ENCODE measurements around the gene PDZD7. TPM values are rescaled to one million over a fixed set of nuclear protein-coding genes. Genes with fewer than 3 reads are reported as not detected.

Gene PDZD7
- total RNA-seq, 1 donor from 2014 or later, result 0.20 TPM

DNA sequence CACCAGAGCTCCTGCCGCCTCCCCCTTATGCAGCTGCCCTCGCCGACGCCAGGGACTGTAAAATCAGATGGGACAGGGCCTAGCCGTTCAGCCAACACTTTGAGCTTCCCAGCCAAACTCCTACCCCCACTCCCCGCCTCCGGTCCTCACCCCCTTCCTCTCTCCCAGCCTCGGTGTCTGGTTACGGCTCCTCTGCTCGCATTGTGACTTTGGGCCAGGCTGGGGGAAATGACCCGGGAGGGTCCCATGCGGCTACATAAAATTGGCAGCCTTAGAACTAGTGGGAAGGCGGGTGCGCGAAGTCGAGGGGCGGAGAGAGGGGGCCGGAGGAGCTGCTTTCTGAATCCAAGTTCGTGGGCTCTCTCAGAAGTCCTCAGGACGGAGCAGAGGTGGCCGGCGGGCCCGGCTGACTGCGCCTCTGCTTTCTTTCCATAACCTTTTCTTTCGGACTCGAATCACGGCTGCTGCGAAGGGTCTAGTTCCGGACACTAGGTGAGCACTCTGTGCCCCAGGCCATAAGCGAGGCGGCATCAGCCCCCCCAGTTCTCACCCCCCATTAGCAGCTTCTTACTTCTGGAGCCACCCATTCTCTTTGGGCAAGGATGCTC lies 30.8 kb upstream of the PDZD7 start, which contains the start of gene KAZALD1:
TSS of gene KAZALD1 (plus strand) at position 366 of the 608 bp plus-strand sequence. CDS start 604 bp downstream, outside the sequence.
- DNase-seq (ENCODE audit: low read depth in 2 of 2), result no peak

DNA sequence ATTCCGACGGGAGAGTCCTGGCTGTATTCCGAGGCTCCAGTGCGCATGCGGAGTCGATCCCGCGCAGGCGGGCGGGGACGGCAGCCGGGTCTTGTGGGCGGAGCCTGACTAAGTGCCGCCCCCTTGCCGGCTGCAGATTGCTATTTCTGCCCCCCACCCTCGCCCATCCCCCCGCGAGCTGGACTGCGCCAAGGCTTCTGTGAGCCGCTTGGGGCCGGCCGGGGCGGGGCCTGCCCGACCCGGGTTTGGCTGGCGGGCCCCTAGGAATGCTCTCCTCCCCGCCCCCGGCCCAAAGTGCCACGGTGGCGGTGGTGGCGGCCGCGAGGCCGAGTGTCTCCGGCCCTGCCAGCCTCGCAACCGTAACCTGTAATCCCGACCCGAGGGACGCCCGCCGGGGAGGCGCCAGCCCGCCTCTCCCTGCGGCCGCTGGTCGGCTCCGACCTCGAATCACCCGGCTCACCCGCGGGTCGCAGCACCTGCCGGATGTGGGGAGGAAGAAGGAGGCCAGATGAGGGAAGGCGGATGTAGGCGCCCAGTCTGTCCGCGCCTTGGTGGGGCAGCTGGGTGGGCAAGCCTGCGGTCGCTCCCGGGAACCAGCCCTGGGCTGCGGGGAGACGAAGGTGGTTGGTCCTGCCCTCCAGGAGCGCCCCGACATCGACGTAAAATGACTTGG lies 30.2 kb upstream of the PDZD7 start:
- DNase-seq (ENCODE audit: low read depth in 2 of 2), result peak; percentile 88 to 94

DNA sequence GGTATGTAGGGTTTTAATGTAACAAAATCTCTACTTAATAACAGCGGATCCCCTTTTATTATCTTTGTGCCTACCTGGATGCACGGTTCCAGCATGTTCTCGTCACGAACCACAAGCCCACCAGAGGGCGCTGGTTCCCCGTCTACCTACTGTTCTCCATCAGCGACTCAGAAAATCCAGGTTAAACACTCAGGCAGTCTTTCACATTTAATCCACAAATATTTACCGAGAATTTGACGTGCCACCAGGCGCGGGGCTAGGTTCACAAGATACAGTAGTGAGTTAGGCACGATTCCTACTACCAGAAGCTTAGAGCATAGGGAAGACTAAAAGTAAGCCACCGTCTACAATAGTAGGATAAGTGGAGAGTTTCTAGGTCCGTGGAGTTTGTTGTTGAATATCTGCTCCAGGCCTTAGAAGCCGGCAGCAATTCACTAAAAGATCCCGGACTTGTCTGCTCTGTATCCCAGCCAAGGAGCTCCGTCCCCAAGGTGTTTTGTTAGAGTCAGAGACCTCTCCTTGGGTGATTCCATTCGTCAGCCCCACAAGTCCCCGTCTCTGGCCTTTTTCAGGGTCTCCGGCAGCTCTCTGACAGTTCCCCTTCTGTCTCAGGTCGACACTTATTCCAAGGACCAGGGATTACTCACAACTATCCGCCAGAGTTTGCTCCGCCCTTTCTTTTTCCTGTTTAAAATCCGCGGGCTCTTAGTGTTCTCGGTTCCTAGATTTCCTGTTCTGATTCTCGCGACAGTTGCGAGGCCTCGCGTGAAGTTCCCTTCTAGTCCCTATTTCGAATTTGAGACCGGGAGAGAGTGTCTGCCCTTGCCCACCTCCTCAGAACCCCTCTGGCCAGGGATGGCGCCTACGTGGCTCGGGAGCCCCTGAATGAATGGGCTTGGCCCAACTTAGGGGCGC lies 29.4 kb upstream of the PDZD7 start:
- peak; percentile 94 for DNase-seq (ENCODE audit: low read depth in 2 of 2)

DNA sequence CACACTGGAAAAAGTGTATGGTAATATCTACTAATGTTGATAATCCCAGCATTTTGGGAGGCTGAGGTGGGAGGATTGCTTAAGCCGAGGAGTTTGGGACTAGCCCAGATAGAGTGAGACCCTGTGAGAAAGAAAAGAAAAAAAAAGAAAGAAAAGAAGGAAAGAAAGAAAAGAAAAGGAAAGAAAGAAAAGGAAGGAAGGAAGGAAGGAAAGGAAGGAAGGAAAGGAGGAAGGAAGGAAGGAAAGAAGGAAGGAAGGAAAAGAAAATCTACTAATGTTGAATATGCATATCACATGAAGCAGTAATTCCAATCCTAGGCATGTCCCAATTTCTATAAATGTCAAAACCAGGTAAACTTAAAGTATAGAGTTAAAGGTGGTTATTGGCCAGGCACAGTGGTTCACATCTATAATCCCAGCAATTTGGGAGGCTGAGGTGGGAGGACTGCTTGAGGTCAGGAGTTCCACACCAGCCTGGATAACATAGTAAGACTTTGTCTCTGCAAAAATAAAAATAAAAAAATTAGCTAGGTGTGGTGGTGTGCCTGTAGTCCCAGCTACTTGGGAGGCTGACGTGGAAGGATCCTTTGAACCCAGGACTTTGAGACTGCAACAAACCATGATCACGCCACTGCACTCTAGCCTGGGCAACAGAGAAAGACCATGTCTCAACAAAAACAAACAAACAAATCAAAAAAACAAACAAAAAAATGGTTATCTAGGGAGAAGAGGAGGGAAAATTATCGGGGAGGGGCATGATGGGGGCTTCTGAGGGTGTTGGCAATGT lies 25.6 kb upstream of the PDZD7 start:
- DNase-seq (ENCODE audit: low read depth in 2 of 2), result no peak

DNA sequence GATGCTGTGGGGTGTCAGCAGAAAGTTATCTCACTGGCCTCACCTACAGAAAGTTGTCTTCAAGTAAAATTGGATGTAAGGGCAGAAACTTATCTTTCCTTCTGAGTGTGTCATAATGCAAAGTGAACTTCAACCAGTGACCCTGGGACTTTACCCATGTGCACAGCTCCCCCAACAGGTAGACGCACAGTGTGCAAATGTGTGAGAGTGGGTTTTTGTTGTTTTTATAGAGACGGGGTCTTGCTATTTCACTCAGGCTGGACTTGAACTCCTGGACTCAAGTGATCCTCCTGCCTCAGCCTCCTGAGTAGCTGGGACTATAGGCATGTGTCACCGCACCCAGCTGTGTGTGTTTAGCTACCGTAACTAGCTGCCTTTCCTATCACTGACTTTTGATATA lies 24.5 kb upstream of the PDZD7 start:
- no peak for DNase-seq (ENCODE audit: low read depth in 2 of 2)

DNA sequence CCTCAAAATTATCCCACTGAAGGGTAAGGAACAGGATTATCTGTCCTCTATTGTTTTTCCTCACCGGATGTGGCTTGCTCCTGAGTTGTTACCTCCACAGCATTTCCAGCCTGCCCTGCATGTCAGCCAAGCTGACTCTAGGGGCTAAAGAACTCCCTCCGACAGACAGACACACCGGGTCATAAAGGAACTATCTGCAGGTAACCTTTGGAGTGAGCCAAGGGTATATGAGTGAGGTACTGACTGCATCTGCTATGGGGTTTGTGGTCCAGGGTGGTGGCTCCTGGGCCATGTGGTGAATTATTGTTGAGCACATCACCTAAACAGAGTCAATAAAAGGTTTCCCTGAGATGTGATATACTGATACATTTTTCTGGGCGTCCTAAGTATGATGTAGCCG lies 23.9 kb upstream of the PDZD7 start:
- DNase-seq (ENCODE audit: low read depth in 2 of 2), result no peak

DNA sequence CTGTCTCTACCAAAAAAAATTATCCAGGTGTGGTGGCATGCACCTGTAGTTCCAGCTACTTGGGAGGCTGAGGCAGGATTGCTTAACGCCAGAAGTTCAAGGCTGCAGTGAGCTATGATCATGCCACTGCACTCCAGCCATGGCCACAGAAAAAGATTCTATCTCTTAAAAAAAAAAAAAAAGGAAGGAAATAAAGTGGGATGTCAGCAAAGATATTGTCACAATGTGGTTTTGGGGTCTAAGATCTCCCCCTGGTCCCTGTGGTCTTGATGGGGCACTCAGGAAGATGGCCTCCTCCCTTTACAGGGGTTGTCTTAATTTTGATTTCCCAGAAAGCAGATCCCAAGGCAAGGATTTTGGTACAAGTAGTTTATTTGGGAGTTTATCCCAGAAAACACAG lies 23.4 kb upstream of the PDZD7 start:
- no peak for DNase-seq (ENCODE audit: low read depth in 2 of 2)

DNA sequence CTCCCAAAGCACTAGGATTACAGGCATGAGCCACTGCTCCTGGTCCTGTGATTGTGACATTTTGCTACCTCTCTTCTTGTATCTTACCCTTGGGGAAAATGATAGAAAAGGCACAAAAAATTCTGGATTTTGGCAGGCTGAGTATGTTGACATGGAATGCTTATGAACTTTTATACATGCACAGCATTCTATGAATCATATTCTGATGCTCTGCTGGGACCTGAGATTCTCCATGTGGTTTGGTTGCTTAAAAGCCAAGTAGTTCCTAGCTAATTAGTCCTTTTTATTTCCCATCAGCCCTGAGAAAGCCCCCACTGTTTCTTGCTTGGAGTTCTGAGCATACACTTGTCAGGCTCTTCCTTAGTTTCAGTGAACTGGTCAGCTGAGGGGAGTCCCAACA lies 22.6 kb upstream of the PDZD7 start:
- DNase-seq (ENCODE audit: low read depth in 2 of 2), result no peak

DNA sequence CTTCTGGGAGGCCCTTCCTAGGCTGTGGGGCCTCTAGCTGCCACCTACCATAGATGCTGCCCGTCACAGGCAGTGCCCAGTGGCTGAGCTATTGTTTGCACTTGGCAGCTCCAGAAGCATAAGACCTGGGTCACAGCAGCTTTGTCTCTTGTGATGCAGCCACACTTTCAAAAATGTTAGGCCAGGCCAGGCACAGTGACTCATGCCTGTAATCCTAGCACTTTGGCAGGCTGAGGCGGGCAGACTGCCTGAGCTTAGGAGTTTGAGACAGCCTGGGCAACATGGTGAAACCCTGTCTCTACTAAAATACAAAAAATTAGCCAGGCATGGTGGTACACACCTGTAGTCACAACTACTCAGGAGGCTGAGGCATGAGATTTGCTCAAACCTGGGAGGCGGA lies 21.4 kb upstream of the PDZD7 start:
- peak; percentile 25 to 32 for DNase-seq (ENCODE audit: low read depth in 2 of 2)

DNA sequence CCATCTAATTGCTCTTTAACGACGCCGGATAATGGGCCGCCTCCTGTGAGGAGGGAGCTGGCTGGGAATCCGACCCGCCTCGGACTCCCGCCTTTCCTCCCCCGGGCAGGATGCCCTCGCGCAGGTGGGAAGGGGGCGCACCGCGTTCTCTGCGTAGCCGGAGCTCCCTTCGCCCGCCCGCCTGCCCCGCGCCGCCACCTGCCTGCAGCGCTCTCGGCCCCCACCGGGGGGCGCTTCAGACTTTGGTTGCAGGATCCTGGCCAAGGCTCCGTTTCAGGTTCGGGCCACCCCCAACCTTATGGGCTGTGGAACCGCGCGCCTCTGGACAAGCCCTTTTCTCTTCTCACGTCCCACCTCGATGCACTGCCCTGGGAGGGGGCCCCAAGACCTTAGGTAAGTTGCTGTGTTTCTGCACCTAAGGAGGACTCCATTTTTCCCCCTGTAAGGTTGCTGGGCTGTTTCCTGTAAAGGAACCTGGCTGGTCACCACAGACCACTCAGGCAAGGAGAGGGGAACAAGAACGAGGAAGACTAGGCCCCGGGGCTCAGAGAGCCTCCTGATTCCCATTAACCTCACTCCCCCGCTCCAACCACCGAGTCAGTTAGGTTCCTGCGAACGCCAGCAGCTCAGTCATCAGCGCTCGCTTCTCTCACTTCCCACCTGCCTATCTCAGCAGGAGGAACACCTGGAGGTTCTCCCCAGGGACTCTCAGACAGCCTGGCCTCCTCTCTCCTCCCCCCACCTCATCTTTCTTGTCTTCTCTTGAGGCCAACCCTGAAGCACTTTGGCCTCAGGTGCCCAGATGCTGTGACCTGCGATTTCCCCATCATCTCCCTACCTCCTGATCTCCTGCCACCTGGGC lies 19.5 kb upstream of the PDZD7 start:
- peak; percentile 47 to 62 for DNase-seq (ENCODE audit: low read depth in 2 of 2)

DNA sequence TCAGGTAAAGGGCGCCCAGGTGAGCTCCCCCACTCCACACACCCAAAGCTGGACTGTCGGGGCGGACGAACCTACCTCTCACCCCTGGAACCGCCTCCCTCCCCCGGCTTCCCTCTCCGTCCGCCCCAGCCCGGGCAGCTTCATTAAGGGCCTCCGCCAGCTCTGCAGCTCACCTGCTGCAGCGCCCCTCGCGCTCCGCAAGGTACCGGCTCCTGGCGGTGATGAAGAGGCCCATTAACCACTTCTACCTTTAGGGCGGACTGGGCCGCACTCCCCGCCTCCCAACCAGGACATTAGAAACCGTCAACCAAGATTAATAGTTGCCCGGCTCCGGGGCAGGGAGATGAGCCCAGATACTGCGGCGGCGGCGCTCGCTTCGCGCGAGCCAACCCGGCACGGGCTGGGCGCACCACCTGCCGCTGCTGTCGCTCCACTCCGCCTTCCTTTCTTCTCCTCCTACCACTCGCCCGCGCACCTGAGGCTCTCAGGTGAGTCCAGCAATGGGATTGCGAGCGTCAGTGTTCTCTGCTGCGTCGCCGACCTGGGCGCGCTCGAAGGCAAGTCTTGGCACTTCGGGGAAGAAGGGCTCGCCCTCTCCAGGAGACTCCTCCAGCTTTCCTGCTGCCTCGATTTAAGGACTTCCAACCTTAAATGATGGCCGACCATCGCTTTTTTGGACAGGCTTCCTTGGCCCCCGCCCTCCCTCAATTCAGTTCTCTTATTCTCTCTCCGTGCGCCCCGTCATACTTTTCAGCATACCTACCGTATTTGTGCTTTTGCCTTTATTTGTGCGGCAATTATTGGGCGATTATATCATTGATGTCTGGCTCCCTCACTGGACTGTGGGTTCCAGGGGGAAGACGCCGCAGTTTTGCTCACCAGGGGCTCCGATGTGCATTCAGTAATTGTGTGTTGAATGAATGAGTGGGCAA lies 17.3 kb upstream of the PDZD7 start:
- DNase-seq (ENCODE audit: low read depth in 2 of 2), result no peak

DNA sequence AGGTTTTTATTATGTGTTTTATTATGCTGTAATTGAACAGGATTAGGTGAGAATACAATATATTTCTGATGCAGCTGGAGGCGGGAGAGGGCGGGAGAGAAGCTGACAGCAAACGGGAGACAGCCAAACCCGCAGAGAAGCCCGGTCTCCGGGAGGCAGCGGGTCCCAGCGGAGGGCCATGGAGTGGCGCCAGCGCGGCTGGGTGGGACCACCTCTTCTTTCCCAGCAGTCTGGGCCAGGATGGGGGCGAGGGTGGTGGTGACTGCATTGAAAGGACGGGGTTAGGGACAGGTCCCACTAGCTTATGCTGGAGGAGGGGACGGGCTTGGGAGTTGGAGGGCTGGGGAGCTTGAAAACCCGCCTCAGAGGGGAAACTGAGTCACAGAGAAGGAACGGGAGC lies 16.3 kb upstream of the PDZD7 start:
- DNase-seq (ENCODE audit: low read depth in 2 of 2), result no peak

DNA sequence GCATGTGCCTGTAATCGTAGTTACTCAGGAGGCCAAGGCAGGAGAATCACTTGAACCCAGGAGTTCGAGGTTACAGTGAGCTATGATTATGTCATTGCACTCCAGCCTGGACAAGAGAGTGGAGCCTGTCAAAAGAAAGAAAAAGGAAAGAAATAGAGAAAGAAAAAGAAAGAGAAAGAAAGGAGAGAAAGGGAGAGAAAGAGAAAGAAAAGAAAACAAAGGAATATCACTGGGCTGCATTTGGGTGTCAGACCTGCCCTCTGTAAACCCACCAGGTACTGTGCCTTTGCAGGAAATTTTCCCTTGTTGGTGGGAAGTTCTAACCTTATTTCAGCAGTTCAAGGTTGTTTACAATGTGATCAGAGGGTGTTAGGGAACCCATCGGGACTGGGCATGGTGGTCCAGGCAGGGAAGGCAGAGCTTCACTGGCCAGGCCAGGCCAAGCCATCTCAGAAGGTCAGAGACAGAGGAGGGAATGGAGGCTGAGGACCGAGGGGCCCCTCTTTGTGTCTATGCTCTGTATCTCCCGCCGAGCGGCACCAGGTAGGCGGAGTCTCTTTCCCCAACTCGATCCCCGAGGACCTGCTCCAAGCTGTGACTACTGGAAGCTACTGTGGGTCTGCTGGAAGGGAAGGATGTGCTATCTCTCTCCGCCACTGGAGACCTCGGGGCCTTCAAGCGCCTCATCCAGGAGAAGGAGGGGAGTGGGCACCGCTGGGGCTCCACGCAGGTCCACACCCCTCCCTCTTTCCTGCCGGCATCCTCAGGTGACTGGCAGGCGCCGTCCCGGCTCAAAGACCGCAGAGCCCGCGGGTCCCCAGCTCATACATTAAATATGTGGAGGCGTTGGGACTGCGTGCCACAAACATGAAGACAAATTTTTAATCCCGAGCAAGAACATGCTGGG lies 15.7 kb upstream of the PDZD7 start:
- no peak for DNase-seq (ENCODE audit: low read depth in 2 of 2)

DNA sequence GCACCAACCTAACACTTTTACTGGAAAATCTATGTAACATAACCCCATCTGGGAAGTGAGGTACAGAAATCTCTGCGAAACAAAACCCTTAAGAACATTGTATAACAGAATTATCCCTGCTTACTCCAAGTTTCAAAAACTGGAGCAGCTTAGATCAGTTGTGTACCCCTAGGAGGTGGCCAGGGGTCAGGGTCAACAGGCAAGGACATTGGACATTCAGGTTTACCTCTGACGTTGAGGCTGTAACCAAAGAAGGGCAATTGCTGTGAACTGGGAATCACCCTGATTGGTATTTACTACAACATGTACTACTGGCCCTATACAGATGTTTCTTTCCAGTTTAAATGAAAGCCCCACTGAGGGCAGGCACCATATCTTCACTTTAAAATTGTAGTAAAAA lies 13.2 kb upstream of the PDZD7 start:
- no peak for DNase-seq (ENCODE audit: low read depth in 2 of 2)

DNA sequence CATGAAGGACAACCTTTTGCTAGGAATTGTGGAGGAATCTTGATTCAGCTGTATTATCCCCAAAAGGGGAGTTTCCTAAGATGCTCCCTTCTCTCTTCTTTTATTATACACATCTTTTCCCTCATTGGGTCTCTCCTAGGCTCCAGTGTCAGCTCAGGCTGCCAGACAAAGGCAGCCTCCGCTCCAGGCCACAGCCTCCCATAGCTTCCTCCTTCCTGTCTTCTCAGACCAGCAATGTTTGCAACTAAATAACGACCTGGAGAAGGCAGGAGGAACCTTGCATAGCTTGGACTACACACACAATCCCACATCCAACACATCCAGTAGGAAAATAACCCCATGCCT lies 12.4 kb upstream of the PDZD7 start:
- DNase-seq (ENCODE audit: low read depth in 2 of 2), result peak in 1 of 2 donors; percentile 20

DNA sequence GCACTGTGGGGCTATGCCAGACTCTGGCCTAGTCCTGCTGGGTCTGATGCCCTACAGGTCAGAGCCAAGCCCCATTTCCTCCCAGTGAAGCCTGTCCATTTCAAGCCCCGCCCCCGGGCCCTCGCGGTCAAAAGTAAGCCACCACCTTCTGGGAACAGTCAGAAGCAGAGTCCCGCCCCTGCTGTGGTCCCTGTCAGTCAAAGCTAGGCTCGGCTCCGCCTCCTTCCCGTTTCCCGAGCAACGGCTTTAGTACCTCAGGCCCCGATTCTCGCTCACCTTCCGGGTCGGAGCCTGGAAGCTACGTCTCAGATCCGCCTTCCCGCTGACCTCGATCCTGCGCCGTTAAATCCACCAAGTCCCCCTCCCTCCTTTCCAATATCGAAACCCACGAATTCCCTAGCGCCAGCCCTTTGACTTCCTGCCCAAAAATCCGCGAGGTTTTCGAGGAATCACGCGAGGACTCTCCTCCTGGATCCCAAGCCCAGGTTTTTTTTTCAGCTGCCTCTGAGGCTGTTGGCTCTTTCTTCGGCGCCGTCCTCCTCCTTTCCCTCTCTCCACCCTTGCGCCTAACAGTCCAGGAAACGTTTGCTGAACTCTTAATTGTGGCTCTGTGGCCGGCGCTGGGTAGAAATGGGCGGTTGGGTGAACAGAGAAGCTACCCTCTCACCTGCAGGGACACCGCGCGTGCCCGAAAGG lies 11.9 kb upstream of the PDZD7 start:
- DNase-seq (ENCODE audit: low read depth in 2 of 2), result peak; percentile 96 to 97

DNA sequence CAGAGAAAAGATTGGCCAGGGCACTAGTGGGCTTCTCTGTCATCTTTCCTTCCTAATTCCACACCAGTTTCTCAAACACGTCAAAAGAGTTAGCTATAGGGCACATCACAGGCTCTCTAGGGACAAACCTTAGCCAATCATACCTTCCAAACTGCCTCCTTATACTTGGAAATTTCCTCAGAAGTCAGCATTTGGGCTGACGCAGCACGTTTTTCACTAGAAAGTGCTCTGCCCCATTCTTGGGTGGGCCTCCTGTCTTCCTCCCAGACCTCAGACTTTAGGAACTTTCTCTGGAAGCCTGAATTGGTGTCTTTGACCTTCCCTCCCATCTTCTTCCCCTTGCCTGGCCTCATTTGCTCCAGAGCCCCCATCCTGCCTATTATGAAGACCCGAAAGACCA lies 11.2 kb upstream of the PDZD7 start:
- no peak for DNase-seq (ENCODE audit: low read depth in 2 of 2)

DNA sequence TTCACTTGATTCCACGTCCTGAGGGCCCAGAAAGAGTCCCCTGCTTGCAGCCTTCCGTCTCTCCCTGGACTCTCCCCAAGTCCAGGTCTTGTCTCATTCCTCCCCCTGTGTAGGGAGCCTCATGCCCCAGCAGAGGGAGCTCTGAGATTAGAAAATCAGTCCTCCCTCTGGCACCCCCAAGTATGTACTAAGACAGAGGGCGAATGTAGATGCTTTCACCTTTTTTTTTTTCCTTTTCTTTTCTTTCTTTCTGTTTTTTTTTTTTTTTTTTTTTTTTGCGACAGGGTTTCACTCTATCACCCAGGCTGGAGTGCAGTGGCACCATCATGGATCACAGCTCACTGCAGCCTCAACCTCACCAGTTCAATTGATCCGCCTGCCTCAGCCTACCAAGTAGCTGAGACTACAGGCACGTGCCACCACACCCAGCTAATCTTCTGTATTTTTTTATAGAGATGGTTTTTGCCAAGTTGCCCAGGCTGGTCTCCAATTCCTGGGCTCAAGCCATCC lies 10.4 kb upstream of the PDZD7 start:
- DNase-seq (ENCODE audit: low read depth in 2 of 2), result peak; percentile 80 to 87
